NCI-H1436 treated with DMSO at 0.1 percent for 48 hours (cell line): Measurements from ENCODE around the gene OTUD3.
"Not testable (repeated sequence)": the region's sequence is repeated elsewhere in the genome, so short reads cannot be mapped to it uniquely, and the experiment has no call there.

Experiments
- DNase-seq: peaks from one replicate; lab custom pipeline; 2025; lab: John Stamatoyannopoulos, UW

OTUD3 gene

DNA sequence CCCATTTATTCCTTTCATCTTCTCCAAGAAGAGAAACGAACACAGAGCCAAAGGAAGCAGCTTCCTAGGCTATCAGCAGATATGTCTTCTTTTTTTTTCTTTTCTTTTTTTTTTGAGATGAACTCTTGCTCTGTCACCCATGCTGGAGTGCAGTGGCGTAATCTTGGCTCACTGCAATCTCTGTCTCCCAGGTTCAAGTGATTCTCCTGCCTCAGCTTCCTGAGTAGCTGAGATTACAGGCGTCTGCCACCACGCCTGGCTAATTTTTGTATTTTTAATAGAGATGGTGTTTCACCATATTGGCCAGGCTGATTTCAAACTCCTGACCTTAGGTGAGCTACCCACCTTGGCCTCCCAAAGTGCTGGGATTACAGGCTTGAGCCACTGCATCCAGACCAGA, 13.6 kb upstream of the OTUD3 start:
- DNase-seq, result not testable (repeated sequence)

DNA sequence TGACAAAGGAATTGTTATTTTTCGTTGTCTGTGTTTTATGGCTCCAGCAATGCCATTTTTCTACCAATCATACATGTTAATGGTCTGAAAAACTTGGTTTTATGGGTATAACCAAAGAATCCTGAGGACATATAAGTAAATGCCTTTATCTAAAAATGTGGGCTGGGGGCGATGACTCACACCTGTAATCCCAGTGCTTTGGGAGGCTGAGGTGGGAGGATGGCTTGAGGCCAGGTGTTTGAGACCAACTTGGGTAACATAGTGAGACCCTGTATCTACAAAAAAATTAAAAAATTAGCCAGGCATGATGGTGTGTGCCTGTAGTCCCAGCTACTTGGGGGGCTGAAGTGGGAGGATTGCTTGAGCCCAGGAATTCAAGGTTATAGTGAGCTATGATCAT, 12.7 kb upstream of the OTUD3 start:
- not testable (repeated sequence) for DNase-seq

DNA sequence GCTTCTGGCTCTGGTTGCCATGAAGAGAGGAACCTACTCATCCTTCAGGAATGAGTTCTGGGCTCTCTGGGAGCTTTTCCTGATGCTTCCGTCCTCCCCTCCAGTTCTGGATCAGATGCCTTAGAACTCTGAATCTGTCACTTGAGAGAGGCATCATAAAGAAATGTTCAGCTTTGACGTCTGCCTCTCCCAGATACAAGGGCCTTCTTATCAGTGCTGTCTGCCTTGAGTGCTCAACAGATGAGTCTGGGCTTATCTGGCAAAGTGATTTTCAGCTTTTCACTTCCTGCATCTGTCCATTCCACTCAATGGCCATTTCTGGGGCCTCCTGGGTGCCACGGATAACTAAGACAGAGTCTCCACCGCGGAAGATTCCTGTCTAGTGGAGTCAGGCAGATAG, 12.3 kb upstream of the OTUD3 start:
- no peak for DNase-seq

DNA sequence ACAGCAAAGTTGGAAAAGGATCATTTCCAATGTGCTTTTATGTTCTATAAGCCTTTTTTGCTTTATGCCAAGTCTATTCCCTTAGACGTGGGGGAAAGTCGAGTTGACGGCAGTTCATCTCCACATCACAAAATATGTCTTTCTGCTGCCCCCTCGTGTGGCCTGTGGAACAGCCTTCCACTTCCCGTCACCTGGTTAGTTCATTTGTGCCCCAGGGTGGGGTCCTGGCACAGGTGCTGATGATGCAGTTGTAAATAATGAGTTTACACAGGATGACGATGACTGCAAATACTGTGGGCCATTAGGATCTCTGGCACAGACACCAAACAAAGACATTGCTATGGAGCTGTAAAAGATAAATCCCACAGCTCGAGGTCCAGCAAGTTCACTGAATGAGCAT, 10.0 kb upstream of the OTUD3 start:
- DNase-seq, result no peak

DNA sequence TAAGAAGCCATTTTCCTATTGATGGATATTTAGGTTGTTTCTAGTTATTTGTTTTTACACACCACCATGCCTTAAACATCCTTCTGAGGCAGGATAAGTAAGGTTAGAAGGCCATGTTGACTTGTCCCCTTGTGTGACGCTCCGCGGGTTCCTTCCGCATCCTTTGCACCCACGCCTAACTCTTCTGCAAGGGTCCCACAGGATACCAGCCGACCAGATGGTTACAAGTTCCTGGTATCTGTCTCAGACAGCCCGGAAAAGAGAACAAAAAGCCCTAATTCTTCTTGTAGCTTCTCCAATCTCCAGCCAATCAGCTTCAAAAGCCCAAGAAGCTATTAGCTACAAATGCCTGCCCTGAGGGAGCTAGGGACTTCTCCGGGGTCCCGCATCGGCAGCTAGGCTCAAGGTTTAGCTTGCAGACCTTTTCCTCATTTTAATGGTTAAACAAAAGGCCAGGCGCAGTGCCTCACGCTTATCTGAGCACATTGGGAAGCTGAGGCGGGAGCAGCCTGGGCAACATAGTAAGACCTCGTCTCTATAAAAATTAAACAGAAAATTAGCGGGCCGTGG, 4.9 kb upstream of the OTUD3 start:
- DNase-seq, result no peak

DNA sequence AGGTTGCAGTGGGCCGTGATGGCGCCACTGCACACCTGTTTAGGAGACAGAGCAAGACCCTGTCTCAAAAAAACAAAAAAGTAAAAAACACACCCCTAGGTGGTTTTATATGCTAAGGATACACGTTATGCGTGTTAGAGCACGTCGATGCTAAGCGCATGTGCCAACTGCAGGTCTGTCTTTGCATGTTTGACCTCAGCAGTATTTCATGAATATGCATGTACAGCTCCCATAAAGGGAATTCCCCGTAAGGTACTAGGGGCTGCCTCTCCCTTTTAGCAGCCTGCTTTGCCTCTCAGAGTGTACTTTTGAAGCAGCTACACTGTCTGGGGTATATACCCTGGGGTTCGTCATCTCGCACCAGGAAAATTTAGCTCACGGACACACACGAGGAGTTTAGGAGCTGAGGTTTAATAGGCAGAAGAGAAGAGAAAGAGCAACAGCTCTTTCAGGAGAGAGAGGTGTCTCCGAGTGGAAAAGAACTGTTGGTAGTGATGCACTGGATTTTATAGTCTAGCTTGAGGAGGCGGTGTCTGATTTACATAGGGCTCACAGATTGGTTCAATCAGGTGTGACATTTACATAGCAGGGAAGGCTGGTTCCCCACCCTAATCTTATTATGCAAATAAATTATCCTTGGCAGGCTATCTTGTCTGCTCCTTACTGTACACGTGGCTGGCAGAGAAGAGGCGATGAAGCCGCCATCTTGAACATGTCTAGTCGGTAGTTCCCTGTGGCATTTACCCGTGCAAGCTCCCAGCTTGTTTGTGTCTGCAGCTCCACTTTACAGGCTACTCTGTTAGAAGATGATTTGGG, 4.2 kb upstream of the OTUD3 start:
- no peak for DNase-seq

DNA sequence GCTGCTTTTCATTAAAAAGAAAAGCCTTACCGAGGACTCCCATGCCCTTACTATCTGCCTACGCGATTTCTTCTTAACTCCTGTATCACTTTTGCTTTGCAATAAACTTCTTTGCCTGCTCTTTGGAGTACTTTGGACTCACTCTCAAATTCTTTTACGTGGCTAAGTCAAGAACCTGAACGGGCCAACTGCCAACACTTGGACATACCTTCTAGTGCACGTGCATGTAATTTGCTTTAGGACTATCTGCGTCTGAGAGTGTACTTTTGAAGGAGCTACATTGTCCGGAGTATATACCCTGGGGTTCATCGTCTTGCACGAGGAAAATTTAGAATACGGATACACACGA, 3.6 kb upstream of the OTUD3 start:
- no peak for DNase-seq

DNA sequence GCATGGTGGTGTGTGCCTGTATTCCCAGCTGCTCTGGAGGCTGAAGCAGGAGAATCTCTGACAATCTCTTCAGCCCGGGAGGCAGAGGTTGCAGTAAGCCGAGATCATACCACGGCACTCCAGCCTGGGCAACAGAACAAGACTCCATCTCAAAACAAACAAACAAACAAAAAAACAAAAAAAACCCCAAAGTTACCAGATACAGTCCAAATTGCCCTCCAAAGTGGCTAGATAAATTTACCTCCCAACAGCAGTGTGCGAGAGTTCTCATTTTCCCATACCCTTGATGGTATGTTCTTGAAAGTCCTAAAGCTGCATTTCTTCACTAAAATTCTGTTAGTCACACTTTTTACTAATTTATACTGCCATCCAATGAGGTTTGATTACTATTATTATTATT, 3.0 kb upstream of the OTUD3 start:
- no peak for DNase-seq

DNA sequence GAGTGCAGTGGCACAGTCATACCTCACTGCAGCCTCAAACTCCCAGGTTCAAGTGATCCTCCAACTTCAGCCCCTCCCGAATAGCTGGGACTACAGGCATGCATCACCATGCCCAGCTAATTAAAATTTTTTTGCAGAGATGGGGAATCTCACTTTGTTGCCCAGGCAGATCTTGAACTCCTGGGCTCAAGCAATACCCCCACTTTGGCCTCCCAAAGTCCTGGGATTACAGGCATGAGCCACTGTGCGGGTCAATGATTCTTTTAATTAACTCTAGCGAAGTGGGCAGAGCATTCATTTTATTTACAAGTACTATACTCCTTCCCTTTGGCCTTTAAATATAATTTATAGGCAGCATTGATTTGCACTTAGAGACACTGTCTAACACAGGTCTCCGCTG, 2.5 kb upstream of the OTUD3 start:
- DNase-seq, result no peak

DNA sequence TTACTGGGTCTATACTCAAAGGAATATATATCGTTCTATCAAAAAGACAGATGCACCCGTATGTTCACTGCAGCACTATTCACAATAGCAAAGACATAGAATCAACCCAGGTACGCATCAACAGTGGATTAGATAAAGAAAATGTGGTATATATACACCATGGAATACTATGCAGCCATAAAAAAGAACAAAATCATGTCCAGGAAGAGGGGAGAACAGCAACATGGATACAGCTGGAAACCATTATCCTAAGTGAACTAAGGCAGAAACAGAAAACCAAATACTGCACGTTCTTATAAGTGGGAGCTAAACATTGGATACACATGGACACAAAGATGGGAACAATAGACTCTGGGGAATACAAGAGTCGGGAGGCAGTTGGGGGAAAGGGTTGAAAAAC, 1.4 kb upstream of the OTUD3 start:
- not testable (repeated sequence) for DNase-seq

DNA sequence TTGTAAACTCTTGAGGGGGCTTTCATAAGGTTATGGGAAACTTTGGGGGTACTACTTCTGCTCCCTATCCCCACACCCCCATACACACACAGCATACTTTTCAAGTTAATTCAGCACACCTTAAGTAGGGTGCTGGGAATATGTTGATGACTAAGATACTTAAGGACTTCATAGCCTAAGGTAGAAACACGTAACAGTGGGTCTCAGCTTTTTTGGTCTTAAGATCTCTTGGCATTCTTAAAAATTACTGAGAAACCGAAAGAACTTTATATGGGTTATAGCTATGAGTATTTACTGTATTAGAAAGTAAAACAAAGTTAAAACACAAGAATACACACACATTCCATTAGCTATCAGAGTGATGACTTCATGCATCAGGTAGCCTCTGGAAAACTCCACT, 2.1 kb downstream of the OTUD3 start:
- no peak for DNase-seq

DNA sequence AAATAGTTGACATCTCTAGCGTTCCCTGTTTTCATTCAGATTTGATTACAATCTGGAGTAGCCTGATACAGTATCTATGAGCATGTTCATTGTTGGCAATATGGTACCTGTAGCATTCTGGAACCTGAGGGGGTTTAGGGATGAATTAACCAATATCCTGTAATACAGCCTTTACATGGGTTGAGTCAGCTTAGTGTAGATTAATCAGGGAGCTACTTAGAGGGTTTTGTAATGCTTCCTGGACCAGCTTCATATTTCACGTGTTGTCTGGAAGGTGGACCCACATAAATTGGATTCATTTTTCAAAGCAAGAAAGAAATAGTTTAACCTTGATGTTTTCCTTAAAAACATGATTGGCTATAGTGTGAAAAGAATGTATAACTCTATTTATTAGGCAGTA, 3.6 kb downstream of the OTUD3 start:
- no peak for DNase-seq

DNA sequence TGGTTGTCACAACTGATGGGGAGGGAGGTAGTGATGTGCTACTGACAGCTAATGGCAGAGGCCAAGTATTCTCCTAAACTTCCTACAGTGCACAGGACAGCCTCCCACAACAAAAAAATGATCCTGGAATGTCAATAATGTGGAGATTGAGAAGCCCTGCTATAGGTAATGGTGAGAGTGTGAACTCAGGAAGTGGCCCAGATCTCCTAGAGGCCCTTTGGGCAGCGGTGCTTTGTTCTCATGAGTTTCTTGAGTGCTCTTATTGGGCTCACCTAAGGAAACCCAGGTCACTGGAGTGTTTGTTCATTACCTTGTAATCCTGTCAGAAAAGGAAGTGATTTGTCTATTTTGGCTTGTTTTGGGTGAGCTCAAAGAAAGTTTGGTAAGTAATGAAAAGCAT, 5.9 kb downstream of the OTUD3 start:
- no peak for DNase-seq

DNA sequence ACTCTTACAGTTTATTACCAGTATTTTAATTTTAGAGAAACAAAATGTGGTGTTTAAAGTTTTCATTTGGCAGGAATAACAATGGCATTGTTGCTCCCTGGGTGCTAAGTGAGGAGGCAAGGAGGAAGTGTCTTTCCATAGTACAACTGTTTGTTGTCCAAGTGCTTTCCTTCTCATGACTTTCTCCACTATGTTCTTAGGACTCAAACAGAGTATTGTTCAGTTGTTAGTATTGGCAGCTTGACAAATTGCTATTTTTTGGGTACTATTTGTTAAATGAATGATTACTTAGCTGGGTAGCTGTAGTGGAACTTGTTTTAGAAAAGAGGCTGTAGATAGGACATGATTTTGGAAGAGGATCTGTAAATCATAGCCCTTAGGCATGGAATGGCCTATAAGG, 7.5 kb downstream of the OTUD3 start:
- DNase-seq, result no peak

DNA sequence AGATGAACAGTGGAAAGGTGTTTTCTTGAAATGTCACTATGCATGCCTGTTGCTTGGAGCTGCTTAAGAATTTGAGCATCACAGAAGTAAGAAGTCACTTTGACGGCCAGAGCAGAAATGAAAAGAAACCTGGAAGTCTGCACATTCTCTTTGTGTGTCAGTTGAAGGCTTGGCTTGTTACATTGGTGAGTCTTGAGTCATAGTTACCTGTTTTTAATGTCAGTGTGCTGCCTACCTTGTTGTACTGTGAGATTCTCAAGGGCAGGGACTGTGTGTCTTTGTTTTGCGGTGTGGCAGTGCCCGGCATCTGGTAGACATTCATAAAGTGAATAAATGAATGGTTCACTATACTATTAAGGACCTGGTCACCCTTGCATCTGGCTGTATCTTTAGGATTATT, 9.9 kb downstream of the OTUD3 start:
- DNase-seq, result no peak

DNA sequence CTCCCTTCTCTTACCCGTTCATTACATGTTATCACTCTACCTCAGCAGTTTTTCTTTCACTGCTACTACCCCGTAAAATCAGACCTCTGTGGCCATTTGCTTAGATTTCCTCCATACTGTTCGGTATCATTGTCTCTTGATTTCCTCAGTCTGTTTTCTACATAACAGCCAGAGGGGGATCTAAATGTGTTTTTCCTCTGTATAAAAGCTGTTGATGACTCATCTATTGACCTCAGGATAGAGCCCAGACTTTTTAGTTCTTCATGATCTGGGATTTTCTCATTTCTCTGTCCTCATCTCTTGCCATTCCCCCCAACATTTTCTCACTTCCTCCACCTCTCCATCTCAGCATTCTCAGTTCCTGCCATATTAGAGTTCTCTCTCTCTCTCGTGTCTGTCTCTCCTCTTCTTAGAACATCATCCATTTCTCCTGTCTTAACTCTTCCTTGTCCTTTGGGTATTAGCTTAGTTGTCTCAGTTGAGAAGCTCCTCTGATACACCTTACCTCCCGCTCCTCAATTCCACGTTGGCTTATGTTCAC, 10.5 kb downstream of the OTUD3 start:
- DNase-seq, result no peak

DNA sequence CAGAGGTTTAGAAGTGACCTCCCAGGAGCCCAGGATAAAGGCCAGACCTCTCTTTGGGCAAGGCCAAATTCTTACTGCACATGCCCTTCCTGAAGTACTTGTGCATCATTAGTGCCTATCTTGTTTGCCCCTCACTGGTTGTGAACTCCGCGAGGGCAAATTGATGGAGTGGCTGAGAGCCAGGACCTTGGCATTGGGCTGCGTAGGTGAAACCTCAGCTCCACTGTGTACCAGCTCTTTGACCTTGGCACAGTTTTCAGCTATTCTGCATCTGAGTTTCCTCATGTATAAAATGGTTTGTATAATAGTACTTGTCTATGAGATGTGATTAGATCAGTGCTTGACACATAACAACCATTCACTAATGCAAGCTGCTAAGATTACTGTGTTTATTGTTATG, 11.5 kb downstream of the OTUD3 start:
- no peak for DNase-seq

DNA sequence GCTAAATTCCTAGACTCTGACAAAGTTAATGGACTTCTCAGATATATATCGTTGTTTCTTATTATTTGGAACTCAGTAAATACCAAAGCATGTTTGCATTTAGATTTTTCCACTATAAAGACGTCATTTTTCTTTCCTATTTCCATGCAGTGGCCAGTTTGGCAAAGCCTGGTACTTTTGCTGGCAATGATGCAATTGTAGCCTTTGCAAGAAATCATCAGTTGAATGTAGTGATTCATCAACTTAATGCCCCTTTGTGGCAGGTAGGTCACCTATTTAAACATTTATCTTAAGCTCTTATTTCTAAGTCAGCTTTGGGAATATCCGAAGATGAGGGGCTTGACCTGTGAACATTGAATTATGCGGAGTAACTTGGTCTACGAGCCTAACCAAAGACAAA, 12.0 kb downstream of the OTUD3 start:
- DNase-seq, result no peak

DNA sequence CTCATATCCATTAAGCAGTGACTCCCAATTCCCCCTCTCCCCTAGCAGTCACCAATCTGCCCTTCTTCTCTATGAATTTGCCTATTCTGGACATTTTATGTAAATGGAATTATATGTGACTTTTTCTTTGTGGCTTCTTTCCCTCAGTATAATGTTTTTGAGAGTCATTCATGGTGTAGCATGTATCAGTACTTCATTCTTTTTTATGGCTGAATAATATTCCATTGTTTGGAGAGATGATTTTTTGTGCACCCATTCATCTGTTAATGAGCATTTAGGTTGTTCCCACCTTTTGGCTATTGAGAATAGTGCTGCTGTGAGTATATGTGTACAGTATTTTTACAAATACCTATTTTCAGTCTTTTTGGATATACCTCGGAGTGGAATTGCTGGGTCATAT, 19.5 kb downstream of the OTUD3 start:
- DNase-seq, result no peak

DNA sequence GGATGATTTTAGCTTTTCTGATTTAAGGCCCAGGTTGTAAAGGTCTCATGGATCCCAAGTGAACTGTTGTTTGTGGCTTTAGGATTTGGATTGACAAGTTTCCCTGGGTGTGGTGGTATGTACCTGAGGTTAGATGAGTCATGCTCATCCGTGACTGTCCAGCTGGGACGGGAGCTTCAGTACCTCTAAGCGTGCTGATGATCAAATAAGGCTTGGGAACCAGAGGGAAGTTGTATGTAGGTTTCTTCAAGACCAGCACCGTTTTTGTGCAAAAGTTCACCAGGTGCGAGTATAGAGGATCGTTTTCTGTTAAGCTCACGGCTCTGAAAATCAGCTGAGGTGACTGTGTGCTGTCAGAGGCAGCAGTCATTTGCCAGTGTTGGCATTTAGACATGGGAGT, 21.4 kb downstream of the OTUD3 start:
- DNase-seq, result no peak

DNA sequence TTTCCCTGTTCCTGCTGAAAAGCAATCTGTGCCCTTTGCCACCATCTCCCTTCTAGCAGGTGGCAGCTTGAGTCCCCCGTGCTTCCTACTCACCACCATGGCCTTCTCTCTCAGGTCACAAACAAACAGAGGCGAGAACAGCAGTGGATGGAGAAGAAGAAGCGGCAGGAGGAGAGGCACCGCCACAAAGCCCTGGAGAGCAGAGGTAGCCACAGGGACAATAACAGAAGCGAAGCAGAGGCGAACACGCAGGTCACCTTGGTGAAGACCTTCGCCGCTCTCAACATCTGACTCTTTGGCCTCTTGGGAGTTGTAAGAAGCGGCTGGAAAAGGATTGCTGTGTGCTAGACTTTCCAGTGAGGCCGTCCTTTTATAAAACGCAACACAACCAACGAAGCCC, 25.3 kb downstream of the OTUD3 start:
- DNase-seq, result no peak

DNA sequence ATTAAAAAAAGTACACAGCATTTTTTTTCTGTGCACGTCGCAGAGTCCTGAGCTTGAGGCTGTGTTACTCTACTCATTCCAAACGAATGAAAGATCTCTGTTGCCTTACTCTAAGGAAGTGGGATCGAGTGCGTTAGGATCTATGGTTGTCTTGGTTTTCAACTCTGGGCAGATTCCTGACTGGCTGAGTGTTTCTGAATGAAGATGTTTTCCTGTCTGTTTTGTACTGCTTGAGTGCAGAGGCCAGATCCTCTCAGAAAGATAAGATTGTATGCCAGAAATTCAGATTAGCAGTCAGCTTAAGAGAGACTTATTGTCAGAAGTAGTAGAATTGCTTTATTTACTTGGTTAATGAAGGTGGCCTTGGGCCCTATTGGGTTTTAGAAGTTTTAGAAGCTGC, 27.2 kb downstream of the OTUD3 start:
- DNase-seq, result no peak

DNA sequence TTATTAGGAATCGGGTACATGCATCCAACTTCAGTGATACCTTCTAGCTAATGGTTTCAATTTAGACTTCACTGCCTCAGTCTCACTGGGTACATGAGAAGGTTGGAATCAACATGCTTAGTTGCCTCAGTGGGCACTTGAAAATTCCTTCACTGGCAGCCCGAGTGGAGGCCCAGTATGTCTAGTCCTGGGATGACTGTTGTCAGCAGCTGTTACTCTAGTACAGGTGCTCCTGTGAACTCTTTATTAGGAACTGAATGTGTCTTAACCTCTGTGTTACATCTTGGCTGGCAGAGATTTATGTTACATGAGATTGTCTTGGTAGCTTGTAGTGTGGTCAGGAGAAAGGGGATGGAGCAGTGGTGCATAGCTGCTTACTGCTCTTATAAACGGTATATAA, 27.8 kb downstream of the OTUD3 start:
- DNase-seq, result no peak

DNA sequence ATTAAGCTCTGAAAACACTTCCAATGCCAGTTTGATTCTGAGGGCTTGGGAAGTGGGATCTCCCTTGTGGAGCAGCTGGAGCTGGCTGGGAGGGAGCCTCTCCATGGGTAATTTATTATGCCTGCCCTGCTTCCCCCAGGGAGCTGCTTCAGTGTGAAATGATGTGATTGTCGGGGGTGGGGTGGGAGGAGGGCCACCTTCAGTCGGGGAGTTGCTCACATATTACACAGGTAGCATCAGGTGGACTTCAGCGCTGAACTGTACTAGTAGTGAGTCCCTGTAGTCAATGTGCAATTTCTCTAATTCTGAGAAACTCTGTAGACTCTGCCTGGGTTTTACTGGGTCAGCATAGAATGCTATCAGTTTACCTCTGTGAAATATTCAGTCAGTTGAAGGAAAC, 28.5 kb downstream of the OTUD3 start:
- DNase-seq, result no peak
